HG02852 (cell line): ENCODE results near the gene DEPDC5.

Experiments used
- ATAC-seq: cut with Tn5 transposase; IDR thresholded peaks from one replicate; pipeline ENCODE4 v1.9.1; 2021; ENCODE audit warnings: mild to moderate bottlenecking, moderate library complexity; ENCODE audit not compliant: unreplicated experiment

Gene DEPDC5

DNA sequence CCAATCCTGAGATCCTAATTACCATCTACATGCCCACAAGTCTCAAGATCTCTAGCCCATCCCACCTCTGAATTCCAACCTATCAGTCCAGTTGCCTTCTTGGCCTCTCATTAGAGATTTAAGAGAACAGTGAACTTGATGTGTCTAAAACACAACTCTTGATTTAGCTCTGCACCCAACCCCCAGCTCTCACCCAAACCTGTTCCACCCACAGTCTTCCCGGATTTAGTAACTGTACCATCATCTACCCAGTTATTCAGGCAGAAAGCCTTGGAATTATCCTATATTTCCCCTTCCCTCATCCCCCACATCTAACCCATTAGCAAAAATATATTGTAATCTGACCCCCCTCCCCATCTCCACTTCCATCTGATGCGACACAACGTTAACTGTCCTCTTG is 166.5 kb downstream of the DEPDC5 start:
- ATAC-seq, result no peak

DNA sequence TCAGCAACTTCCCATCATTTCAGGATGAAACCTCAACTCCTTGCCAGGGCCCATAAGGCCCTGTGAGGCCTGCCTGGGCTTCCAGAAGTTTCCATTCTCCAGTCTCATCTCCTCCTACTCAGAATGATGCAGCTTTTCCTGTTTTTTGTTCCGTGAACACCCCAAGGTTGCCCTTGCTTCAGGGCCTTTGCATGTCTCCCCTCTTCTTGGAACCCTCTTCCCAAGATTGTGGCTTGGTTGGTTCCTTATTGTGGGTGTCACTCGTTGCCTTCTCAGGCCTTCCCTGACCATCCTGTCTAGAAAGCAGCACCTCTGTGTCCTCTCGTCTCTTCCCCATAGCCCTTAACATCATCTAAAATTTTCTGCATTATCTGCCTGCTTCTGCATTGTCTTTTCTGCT is 167.3 kb downstream of the DEPDC5 start:
- ATAC-seq, result no peak

DNA sequence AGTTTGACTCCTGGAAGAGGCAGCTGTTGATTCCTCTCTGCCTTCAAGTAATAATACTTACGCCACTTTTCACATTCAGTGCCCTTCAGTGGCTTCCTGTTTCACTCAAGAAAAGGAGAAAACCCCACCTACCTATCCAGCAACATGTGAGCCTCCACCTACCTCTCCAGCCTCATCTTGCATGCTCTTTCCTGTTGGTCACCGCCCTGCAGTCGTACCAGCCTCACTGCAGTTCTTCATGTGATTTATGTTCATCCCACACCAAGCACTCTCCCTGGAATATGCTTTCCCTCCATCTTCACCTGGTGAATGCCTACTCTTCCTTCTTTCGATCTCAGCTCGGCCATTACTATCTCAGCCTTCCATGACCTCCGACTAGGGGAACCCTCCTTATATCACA is 168.7 kb downstream of the DEPDC5 start:
- no peak for ATAC-seq

DNA sequence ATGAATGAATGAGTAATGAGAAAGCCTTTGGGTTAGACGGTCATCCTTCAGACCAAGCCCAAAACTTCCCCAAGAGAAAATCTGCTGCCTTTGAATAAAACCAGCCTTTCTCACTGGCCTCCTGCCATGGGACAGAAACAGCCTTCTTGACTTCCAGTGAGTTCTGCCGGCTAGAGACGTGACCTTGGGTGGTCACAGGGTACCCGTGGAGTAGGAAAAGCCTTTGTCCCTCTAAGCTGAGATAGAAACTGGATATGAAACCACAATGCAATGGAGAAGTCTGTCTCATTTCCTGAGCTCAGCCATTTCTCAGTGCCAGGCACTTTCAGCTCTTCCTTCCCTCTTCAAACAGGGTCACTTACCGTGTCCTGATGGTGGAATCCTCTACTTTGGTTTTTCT is 169.3 kb downstream of the DEPDC5 start:
- ATAC-seq, result no peak

DNA sequence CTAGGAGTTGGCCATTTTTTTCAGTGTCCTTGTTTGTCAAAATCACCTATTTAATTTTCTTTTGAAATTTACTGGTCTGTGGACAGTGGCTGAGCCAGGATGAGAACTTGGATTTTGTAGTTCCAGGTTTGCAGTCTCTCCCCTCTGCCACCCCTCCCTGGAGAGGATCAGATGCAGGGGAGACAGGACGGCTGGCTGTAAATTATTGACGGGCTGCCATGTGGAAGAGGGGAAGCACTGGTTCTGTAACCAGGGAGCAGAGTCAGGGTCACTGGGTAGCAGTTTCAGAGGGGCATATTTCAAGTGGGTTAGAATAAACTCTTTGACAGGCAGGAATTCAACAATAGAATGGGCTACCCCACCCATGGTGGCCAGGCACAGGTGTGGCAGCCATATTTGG is 169.9 kb downstream of the DEPDC5 start:
- no peak for ATAC-seq

DNA sequence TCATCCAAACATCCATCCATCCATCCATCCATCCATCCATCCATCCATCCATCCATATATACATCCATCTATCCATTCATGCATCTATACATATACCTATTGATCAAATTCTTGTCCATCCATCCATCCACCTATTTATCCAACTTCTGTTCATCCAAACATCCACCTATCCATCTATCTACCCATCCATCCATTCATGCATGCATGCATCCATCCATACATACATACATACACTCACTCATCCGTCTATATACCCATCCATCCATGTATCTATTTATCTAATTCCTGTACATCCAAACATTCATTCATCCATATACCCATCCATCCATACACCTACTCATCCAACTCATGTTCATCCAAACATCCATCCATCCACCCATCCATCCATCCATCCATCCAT is 171.2 kb downstream of the DEPDC5 start:
- no peak for ATAC-seq

DNA sequence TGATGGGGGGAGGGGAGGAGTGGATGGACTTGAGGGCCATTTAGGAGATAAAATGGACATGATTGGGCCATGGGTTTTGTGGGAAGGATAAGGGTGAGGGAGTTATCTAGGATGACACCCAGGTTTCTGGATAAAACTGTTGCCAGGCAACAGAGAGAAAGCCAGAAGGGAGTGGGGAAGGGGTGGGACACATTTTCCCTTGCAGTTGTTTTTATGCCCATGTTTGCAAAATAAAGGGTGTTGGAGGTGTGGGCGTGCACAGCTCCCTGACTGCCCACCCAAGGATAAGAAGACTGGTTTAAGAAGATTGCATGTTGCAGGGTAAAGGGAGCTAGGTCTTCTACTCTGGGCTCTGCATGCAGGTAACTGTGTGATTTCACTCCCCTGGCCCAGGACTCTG is 172.2 kb downstream of the DEPDC5 start:
- ATAC-seq, result no peak

DNA sequence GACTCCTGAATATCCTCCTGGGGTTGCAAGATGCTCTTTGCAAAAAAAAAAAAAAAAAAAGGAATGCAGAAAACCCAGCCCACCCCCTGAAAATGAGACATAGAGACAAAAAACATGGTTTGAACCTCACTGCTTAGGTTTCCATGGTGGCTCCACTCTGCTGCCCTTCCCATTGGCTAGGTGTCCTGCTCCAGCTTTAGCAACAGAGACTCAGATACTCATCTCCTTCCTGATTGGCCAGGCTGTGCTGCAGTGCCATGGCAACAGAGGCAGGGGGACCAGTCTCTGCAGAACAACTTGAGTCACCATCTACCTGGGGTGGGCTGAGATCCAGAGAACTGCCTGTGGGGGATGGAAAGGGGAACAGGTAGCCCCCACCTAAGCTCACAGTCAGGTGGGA is 173.2 kb downstream of the DEPDC5 start:
- ATAC-seq, result no peak

DNA sequence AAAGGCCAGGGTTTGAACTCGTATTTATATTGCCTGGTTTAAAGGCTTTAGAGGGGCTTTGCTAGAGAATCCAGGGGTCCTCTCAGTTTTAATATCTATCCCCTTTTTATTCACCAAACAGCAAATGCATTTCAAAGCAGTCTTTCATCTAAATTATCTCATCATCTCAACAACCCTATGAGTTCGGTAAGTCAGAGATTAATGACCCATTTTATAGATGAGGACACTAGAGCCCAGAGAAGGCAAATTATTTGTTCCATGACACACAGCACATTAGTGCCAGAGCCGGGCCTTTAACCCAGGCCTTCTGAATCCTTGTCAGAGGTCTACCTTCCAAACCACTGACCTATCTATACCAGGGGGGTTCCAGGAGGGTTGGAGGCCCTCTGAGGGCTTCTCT is 173.7 kb downstream of the DEPDC5 start:
- ATAC-seq, result no peak

DNA sequence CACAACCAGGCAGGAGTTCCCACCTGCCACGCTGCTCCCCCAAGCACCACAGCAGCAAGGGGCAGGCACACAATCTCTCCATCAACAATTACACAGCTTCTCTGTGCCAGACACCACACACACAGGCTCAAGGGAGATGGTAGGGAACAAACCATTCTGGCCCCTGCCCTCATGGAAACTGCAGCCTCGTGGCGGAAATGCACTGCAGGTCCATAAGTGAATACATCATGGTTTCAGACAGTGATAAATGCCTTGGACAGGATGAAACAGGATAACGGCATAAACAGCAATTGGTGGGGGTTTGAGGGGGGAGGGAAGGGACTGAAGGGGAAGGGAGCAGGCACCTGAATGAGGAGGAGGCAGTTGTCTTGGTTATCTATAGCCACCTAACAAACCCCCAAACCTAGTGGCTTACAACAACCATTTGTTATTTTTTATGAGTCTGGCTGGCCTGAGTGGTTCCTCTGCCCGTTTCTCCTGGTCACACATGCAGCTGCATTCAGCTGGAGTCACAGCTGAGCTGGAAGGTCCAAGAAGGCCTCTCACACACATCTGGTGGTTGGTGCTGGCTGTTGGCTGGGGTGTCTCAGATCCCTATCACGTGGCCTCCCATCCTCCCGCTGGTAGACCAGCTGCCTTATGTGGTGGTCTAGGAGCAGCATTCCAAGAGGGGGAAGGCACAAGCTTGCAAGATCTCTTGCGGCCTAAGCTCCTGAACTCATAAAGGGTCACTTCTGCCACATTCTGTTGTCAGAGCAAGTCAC is 175.5 kb downstream of the DEPDC5 start:
- ATAC-seq, result no peak

DNA sequence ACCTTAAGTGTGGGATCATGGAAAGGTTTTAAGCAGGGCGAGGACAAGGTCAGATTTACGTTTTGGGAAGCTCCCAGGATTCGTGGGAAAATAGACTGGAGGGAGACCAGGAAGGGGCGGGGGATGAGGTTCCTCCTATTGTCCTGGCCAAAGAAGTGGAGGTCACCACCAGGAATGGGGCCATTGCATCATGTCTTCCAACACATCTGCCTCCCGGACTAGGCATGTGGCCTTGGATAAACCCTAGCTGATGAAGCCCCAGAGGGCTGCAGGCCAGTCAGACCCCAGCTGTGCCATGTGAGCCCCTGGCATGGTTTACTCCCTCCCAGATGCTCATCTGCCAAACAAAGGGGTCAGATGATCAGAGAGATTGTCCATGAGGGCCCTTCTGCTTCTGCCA is 179.0 kb downstream of the DEPDC5 start:
- no peak for ATAC-seq

DNA sequence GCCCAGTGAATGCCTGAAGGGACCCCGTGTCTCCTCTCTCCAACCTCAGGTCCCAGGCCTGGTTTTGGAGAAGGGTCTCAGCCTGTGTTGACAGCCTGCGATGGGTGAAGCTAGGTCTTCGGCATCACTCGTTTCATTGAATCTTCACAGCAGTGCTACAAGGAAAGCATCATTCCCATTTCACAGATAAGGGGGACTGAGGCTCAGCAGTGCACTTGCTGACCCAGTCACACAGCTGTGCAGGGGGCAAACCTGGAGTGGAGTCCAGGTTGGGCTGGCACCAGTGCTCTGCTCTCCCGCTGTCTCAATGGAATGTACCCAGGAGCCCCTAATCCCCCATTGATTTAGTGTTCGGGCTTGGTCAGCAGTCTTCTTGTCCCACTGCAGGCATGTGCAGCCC is 179.6 kb downstream of the DEPDC5 start:
- no peak for ATAC-seq

DNA sequence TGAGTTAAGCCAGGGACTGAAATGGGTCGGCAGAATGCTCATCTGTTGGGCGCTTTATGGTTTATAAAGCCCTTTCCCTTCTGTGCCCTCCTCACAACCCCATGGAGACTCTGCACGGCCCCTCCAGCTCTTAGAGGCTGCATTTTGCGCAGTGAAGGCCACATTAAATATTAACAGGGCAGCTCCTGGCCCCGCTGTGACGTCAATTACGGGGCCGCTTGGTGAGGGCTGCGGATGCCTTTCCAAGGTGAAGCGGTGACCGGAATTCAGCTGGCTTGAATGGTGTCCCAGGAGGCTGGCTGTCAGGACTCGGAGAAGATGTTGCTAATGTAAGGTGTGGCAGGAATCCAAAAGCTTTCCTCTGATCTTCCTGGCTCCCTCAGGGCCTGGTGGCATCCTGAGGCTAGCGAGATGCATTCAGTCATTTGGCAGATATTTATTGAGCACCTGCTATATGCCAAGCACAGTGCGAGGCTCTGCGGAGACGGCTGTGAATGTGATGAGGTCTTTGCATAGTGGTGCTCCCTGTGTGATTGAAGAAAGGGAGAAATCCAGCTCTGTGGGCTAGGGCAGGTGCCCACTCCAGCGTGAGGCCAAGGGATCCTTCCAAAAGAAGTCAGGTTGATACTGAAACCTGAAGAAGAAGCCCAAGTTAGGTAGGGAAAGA is 180.1 kb downstream of the DEPDC5 start:
- ATAC-seq, result no peak

DNA sequence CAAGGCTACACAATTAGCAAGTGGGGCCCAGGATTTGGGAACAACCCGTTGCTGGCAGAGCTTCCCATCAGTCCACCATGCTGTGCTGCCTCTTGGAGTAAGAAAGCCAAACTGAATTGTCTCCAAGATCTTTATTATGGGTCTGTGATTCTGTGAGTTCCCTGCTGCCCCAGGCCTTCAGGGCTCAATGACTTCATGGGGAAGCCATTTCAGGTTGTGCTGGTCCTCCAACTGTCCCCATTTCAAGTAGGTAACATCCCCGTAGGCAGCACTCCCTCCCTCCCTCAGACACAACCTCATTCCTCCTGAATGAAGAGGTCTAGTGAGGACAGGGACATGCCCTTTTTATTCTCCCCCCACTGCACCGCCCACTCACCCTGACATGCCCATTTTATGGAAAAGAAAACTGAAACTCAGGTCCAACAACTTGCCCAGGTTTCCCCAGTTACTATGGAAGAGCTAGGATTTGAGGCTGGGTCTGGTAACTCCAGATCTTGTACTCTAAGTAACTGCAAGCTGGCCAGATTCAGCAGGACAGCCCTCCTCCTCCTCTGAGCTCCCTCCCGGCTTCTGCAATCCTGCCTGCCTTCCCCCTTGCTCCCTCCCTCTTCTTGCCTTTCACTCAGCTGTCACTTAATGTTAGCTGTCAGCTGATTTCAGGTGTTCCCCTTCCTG is 182.3 kb downstream of the DEPDC5 start:
- no peak for ATAC-seq

DNA sequence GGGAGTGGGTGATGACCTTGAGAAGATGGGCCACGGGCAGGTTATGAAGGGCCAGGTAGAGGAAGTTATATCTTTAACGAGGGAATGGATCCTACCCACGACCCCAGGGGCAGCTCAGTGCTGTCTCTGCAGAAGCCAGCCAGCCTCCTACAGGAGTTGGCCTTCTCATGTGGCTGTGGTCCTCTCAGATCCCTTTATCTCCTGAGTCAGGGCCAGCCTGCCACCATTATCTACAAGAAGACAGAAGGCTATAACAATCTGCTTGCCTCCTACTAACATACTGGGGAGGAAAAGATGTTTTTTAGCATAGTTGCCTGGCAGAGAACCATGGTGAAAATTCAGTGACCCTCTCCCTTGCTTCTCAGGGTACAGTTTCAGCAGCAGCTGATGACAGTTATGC is 183.5 kb downstream of the DEPDC5 start:
- ATAC-seq, result no peak

DNA sequence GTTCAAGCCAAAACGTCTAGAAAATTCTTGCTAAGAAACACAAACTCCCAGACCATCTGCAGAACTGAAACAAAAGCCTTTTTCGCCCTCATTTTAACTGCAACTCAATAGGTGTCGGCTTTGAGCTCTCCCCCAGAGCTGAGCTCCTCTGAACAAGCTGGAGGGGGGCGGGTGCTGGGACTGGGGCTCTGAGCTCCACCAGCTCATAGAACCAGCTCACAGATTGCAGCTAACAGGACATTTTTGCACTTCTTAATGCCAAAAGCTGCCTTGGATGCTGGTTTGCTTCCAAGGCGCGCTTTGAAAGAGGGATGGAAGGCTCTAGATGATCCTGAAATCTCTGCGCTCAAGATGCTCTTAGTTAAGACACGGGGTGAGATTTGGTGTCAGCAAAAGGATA is 184.5 kb downstream of the DEPDC5 start:
- no peak for ATAC-seq

DNA sequence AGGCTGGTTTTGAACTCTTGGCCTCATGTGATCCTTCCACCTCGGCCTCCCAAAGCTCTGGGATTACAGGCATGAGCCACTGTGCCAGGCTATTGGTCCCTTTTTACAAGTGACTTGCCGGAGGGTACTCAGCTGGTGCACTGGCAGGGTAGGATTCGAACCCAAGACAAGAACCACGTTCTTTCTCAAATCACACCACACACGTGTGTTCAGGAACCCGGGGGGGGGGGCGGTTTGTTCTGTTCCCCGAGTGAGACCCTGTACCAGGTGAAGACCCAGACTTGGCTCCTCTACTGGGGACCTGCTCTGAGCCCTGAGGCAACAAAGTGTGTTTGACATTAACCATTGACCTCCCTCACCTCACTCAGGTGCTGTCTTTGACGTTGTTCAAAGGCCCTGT is 186.7 kb downstream of the DEPDC5 start:
- no peak for ATAC-seq

DNA sequence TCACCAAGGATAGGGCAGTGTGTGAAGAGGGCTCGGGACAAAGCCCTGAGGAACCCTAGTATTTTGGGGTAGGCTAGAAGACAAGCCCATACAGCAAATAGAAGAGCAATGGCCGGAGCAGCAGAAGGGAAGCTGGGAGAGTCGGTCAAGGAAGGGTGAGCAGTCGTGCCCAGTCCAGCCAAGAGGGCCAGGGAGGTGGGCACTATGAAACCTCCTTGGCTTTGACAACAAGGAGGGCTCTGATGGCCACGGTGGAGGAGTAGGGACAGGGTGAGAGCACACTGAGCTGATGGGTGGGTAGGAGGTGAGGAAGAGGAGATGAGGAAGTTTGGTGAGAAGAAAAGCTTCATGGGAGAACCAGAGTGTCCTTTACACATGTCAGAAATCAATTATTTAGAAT is 188.3 kb downstream of the DEPDC5 start:
- ATAC-seq, result no peak

DNA sequence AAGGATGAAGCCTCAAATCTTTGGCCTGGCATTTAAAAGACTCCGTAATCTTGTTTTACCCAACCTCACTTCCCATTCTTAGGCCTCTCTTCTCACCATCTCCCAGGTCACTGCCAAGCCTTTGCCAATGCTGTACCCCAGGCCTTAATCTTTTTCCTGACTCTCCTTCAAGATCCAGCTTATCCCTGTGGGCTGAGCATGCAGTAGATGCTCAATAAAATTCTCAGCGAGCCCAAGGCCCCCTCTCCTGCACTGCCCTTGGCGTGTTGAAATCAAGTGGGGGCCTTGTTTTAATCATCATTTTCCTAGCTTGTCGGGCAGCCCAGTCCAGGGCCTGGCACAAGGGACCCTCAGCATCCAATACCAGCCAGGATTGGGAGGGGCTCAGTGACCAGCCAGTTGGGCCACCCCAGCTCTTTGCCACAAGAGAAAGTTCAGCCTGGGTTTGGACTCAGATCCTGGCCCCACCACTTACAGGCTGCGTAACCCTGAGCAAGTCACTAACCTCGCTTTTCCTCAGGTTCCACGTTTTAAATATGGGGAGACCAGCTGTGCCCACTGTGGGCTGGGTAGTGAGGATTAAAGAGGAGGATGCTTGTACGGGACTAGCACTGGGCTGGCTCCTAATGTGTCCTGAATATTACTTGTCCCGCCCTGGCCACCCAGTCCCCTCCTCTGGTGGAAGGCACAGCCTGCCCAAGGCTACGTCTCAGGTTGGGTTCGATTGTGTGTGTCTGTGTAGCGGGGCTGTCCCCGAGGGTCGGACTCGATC is 189.6 kb downstream of the DEPDC5 start:
- no peak for ATAC-seq

DNA sequence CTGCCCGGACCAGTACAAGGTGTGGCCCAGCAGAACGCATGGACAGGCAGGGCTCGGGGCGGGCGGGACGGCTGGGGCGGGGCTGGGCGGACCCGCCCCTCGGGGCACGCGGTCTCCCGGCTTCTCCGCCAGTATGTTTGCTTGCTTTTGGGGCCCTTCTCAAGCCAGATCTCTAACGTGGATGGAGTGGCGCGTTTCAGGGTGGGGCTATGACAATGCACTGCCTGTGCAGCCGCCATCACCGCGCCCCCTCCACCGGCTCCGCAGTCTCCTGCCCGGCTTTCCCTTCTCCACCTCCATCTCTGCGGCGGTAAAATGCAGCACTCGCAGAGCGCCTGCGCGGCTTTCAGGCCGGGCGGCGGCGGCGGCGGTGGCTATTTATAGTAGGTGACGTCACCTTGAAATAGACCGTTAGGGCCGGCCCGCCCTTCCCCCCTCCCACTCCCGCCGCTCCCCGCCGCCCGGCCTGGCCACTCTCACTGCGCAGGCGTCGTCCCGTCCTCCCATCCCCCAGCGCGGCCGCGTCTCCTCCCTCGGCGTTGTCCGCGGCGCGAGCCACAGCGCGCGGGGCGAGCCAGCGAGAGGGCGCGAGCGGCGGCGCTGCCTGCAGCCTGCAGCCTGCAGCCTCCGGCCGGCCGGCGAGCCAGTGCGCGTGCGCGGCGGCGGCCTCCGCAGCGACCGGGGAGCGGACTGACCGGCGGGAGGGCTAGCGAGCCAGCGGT is 190.3 kb downstream of the DEPDC5 start, which contains the start of gene YWHAH:
Gene YWHAH (plus strand): TSS at position 558 of the 722 bp plus-strand sequence. CDS start 199 bp downstream, outside the sequence.
- ATAC-seq, result peak; percentile 58
